ENCODE results near the gene CSF2RB.

The CSF2RB gene

DNA sequence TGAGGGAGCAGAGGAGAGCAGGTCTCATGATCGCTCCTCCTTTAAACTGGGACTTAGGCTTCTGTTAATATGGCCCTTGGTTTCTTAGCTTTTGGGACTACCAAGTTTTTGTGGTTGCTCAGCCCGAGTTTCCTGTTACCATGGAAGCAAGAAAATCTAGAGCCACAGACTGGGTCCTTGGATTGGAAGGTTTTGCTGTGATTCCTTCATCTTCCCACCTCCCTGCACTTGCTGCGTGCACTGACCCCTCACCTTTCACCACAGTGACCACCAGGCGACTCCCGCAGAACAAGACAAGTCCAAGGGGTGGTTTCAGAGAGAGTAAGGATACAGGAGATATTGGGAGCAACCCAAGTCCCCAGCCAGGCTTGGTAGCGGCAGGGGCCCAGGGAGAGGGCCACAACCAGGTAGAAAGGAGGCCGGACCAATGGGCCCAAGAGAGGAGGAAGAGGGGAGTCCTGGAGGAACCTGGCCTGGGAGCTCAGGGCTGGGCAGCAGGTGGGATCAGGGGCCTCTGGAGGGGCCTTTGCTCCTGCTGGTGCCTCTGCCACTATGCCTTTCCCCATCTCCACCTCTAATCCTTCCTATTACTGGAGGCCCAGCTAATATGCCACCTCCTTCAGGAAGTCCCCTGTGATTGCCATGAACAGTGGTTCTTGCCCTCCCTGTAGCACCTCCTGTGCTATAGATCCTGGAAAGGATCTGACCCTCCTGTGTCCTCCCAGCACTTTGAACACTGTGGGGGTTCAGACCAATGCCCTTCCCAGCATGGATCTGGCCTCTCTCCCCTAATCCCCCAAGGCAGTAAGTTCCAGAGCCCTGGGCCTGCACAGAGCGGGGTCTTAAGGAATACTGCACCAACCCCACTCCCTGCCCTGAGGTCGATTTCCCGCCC lies 21.2 kb downstream of the CSF2RB start:
- Histone ChIP-seq H3K4me1 (ENCODE audit: control insufficient read depth, insufficient read depth, low read length) (no peaks in the 10 kb centered on the region), H3K27me3 (ENCODE audit: control insufficient read depth, insufficient read depth, low read length) (no peaks in the 10 kb centered on the region), H3K4me3 (ENCODE audit: low read depth, low read length) (no peak overlapping the region), H3K9me3 (ENCODE audit: control insufficient read depth, insufficient read depth, low read length) (no peaks in the 10 kb centered on the region), H3K36me3 (ENCODE audit: control insufficient read depth, insufficient read depth, low read length) (no peaks in the 10 kb centered on the region), H3K9ac (ENCODE audit: low read depth, low read length) (no peak overlapping the region)

DNA sequence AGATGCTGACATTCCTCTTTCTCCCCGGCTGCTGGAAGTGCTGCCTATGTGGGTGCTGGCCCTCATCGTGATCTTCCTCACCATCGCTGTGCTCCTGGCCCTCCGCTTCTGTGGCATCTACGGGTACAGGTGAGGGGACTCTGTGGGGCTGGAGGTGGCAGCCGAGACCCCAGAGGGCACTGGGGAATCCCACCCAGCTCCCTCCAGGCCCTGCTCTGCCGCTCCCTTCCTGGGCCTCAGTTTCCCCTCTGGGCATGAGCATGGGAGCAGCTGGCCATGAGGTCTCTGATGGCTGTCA lies 21.8 kb downstream of the CSF2RB start:
- Histone ChIP-seq H3K9ac (ENCODE audit: low read depth, low read length) (no peak overlapping the region), H3K4me1 (ENCODE audit: control insufficient read depth, insufficient read depth, low read length) (no peaks in the 10 kb centered on the region), H3K4me3 (ENCODE audit: low read depth, low read length) (no peak overlapping the region), H3K9me3 (ENCODE audit: control insufficient read depth, insufficient read depth, low read length) (no peaks in the 10 kb centered on the region), H3K27me3 (ENCODE audit: control insufficient read depth, insufficient read depth, low read length) (no peaks in the 10 kb centered on the region), H3K36me3 (ENCODE audit: control insufficient read depth, insufficient read depth, low read length) (no peaks in the 10 kb centered on the region)

DNA sequence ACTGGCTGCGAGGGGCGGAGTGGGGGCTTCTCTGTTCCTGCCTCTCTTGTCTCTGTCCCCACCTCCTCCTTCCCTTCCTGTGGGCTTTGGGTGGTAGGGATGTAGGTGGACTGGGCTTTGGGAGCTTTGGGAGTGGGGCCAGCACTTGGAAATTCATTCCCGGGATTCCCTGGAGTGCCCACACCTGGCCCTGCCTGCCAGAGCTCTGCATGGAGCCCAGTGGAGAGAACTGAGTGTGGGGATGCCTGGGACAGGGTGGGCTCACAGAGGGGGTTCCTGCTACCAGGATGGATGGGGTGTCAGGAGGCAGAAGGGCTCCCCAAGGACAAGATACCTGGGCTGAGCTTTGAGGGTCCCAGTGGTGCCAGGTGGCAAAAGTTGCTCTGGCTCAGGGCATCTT lies 22.3 kb downstream of the CSF2RB start:
- Histone ChIP-seq H3K4me3 (ENCODE audit: low read depth, low read length) (no peak overlapping the region), H3K36me3 (ENCODE audit: control insufficient read depth, insufficient read depth, low read length) (no peaks in the 10 kb centered on the region), H3K9ac (ENCODE audit: low read depth, low read length) (no peak overlapping the region), H3K9me3 (ENCODE audit: control insufficient read depth, insufficient read depth, low read length) (no peaks in the 10 kb centered on the region), H3K4me1 (ENCODE audit: control insufficient read depth, insufficient read depth, low read length) (no peaks in the 10 kb centered on the region), H3K27me3 (ENCODE audit: control insufficient read depth, insufficient read depth, low read length) (no peaks in the 10 kb centered on the region)

DNA sequence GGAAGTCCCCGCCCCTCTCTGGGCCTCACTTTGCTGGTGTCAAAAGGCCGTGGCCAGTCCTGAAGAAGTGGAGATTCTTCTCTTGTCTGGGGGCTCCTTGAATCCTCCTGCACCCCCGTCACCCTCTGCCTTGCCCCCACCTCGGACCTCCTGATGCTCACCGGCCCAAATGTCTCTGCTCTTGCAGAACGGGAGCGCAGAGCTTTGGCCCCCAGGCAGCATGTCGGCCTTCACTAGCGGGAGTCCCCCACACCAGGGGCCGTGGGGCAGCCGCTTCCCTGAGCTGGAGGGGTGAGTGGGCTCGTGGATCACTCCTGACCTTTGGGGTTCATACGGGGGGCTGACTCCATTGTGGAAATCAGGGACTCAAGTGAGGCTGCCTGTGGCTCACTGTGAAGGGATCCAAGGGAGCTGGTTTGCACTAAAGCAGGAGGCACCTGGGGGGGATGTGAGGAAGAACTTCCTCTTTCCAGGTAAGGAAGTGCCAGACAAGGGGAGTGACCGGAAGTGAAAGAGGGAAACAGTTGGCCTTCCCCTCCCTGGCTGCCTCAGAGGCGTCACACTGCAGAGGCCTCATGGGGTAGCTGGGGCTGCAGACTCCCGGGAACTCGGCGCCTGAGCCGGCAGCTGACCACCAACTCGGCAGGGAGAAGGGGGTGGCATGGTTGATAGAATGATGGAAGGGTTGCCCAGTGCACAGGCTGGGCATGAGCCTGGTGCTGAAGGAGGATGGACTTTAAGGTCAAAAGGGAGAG lies 23.1 kb downstream of the CSF2RB start:
- H3K4me1 ChIP-seq (ENCODE audit: control insufficient read depth, insufficient read depth, low read length), result no peaks in the 10 kb centered on the region
- H3K27me3 ChIP-seq (ENCODE audit: control insufficient read depth, insufficient read depth, low read length), result no peaks in the 10 kb centered on the region
- no peak overlapping the region for H3K9ac ChIP-seq (ENCODE audit: low read depth, low read length)
- no peak overlapping the region for H3K4me3 ChIP-seq (ENCODE audit: low read depth, low read length)
- H3K9me3 ChIP-seq (ENCODE audit: control insufficient read depth, insufficient read depth, low read length), result no peaks in the 10 kb centered on the region
- no peaks in the 10 kb centered on the region for H3K36me3 ChIP-seq (ENCODE audit: control insufficient read depth, insufficient read depth, low read length)

DNA sequence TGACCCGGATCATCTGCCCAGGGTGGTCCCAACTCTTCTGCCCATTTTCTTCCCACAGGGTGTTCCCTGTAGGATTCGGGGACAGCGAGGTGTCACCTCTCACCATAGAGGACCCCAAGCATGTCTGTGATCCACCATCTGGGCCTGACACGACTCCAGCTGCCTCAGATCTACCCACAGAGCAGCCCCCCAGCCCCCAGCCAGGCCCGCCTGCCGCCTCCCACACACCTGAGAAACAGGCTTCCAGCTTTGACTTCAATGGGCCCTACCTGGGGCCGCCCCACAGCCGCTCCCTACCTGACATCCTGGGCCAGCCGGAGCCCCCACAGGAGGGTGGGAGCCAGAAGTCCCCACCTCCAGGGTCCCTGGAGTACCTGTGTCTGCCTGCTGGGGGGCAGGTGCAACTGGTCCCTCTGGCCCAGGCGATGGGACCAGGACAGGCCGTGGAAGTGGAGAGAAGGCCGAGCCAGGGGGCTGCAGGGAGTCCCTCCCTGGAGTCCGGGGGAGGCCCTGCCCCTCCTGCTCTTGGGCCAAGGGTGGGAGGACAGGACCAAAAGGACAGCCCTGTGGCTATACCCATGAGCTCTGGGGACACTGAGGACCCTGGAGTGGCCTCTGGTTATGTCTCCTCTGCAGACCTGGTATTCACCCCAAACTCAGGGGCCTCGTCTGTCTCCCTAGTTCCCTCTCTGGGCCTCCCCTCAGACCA lies 24.0 kb downstream of the CSF2RB start:
- Histone ChIP-seq H3K9ac (ENCODE audit: low read depth, low read length) (no peak overlapping the region), H3K27me3 (ENCODE audit: control insufficient read depth, insufficient read depth, low read length) (no peaks in the 10 kb centered on the region), H3K9me3 (ENCODE audit: control insufficient read depth, insufficient read depth, low read length) (no peaks in the 10 kb centered on the region), H3K36me3 (ENCODE audit: control insufficient read depth, insufficient read depth, low read length) (no peaks in the 10 kb centered on the region), H3K4me3 (ENCODE audit: low read depth, low read length) (no peak overlapping the region), H3K4me1 (ENCODE audit: control insufficient read depth, insufficient read depth, low read length) (no peaks in the 10 kb centered on the region)

DNA sequence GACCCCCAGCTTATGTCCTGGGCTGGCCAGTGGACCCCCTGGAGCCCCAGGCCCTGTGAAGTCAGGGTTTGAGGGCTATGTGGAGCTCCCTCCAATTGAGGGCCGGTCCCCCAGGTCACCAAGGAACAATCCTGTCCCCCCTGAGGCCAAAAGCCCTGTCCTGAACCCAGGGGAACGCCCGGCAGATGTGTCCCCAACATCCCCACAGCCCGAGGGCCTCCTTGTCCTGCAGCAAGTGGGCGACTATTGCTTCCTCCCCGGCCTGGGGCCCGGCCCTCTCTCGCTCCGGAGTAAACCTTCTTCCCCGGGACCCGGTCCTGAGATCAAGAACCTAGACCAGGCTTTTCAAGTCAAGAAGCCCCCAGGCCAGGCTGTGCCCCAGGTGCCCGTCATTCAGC lies 24.6 kb downstream of the CSF2RB start:
- H3K9ac ChIP-seq (ENCODE audit: low read depth, low read length), result no peak overlapping the region
- no peaks in the 10 kb centered on the region for H3K36me3 ChIP-seq (ENCODE audit: control insufficient read depth, insufficient read depth, low read length)
- no peaks in the 10 kb centered on the region for H3K27me3 ChIP-seq (ENCODE audit: control insufficient read depth, insufficient read depth, low read length)
- H3K4me1 ChIP-seq (ENCODE audit: control insufficient read depth, insufficient read depth, low read length), result no peaks in the 10 kb centered on the region
- no peaks in the 10 kb centered on the region for H3K9me3 ChIP-seq (ENCODE audit: control insufficient read depth, insufficient read depth, low read length)
- H3K4me3 ChIP-seq (ENCODE audit: low read depth, low read length), result no peak overlapping the region

DNA sequence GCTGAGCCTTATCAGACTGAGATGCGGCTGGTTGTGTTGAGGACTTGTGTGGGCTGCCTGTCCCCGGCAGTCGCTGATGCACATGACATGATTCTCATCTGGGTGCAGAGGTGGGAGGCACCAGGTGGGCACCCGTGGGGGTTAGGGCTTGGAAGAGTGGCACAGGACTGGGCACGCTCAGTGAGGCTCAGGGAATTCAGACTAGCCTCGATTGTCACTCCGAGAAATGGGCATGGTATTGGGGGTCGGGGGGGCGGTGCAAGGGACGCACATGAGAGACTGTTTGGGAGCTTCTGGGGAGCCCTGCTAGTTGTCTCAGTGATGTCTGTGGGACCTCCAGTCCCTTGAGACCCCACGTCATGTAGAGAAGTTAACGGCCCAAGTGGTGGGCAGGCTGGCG lies 25.5 kb downstream of the CSF2RB start:
- no peak overlapping the region for H3K4me3 ChIP-seq (ENCODE audit: low read depth, low read length)
- H3K4me1 ChIP-seq (ENCODE audit: control insufficient read depth, insufficient read depth, low read length), result no peaks in the 10 kb centered on the region
- H3K27me3 ChIP-seq (ENCODE audit: control insufficient read depth, insufficient read depth, low read length), result no peaks in the 10 kb centered on the region
- H3K9me3 ChIP-seq (ENCODE audit: control insufficient read depth, insufficient read depth, low read length), result no peaks in the 10 kb centered on the region
- H3K9ac ChIP-seq (ENCODE audit: low read depth, low read length), result no peak overlapping the region
- no peaks in the 10 kb centered on the region for H3K36me3 ChIP-seq (ENCODE audit: control insufficient read depth, insufficient read depth, low read length)

DNA sequence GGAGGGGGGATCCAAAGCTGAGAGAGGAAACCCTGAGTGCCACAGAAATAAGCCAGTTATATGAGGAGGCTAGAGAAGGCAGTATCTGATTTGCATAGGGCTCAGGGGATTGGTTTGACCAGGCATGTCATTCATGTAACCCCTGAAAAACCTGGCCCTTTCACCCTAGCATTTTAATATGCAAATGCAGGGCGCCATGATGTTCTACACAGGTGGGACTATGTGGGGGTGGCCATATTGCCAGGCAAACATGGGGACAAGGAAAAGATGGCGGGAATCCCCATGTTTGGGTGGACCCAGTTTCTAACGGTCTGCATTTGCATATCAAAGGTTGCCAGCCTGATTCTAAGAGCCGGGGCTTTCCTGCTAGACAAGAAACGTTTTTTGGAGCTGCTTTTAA lies 27.2 kb downstream of the CSF2RB start:
- no peak overlapping the region for H3K4me3 ChIP-seq (ENCODE audit: low read depth, low read length)

DNA sequence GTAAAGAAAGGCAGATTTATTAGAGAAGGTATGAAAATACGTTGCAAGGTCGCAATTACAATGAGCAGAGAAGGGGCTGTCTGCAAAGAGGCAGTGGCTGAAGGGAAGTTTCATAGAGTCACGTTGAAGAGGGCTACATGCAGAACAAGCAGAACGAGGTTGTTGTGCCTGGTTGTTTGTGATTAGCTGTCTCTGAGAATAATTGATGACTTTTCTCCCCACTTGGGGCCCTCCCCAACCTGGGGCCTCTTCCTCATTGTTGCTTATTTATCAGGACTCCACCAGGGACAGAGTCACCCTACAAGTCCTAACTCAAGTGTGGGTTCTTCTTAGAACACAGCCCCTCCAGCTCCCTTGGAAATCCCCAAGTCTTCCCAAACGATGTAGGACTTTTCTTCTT lies 29.1 kb downstream of the CSF2RB start:
- no peaks in the 10 kb centered on the region for H3K9me3 ChIP-seq (ENCODE audit: control insufficient read depth, insufficient read depth, low read length)
- H3K9ac ChIP-seq (ENCODE audit: low read depth, low read length), result no peak overlapping the region
- no peaks in the 10 kb centered on the region for H3K27me3 ChIP-seq (ENCODE audit: control insufficient read depth, insufficient read depth, low read length)
- H3K36me3 ChIP-seq (ENCODE audit: control insufficient read depth, insufficient read depth, low read length), result no peaks in the 10 kb centered on the region
- no peak overlapping the region for H3K4me3 ChIP-seq (ENCODE audit: low read depth, low read length)
- no peaks in the 10 kb centered on the region for H3K4me1 ChIP-seq (ENCODE audit: control insufficient read depth, insufficient read depth, low read length)

More for the DNA sequence above, 27.2 kb downstream of the CSF2RB start:
- H3K27me3 ChIP-seq (ENCODE audit: control insufficient read depth, insufficient read depth, low read length), result no peaks in the 10 kb centered on the region
- no peak overlapping the region for H3K9ac ChIP-seq (ENCODE audit: low read depth, low read length)
- H3K36me3 ChIP-seq (ENCODE audit: control insufficient read depth, insufficient read depth, low read length), result no peaks in the 10 kb centered on the region
- H3K9me3 ChIP-seq (ENCODE audit: control insufficient read depth, insufficient read depth, low read length), result no peaks in the 10 kb centered on the region
- no peaks in the 10 kb centered on the region for H3K4me1 ChIP-seq (ENCODE audit: control insufficient read depth, insufficient read depth, low read length)

DNA sequence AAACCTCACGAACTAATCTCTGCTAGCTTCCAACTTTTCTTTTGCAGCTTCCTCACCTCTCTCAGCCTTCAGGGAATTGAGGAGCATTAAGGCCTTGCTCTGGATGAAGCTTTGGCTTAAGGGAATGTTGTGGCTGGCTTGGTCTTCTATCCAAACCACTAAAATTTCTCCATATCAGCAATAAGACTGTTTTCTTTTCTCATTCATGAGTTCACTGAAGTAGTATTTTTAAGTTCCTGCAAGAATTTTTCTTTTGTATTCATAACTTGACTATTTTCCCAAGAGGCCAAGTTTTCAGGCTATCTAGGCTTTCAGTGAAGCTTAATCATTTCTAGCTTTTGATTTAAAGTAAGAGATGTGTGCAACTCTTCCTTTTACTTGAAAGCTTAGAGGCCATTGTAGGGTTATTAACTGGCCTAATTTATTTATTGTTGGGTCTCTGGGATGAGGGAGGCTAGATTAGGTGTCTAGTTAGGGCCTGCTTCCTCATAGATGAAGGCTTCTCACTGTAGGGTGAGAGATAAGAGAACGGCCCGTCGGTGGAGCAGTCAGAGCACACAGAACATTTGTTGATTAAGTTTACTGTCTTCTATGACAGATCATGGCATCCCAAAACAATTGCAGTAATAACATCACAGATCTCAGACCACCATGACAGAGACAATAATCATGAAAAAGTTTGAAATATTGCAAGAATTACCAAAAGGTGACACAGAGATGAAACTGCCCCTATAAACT lies 33.2 kb downstream of the CSF2RB start:
- Histone ChIP-seq H3K36me3 (ENCODE audit: control insufficient read depth, insufficient read depth, low read length) (no peaks in the 10 kb centered on the region), H3K9me3 (ENCODE audit: control insufficient read depth, insufficient read depth, low read length) (no peaks in the 10 kb centered on the region), H3K4me3 (ENCODE audit: low read depth, low read length) (no peak overlapping the region), H3K27me3 (ENCODE audit: control insufficient read depth, insufficient read depth, low read length) (no peaks in the 10 kb centered on the region), H3K4me1 (ENCODE audit: control insufficient read depth, insufficient read depth, low read length) (no peaks in the 10 kb centered on the region), H3K9ac (ENCODE audit: low read depth, low read length) (no peak overlapping the region)

All from iPS-15b (cell line).